DOHH2 (cell line): ENCODE data around the gene PSMB4.

Experiments
- H3F3A ChIP-seq: fragments of 200-600 bp; sonication (generic), shearing (Covaris generic); 2 replicates; pipeline ENCODE4 v1.6.0; 2016; ENCODE audit warnings: antibody characterized with exemption, mild to moderate bottlenecking; ENCODE audit not compliant: control insufficient read depth, insufficient read depth
- H3K27ac ChIP-seq: fragments of 200-600 bp; sonication (generic); 2 replicates; pipeline ENCODE4 v1.5.1; 2014; ENCODE audit warnings: low read depth, mild to moderate bottlenecking, low read length, moderate library complexity
- H3K27me3 ChIP-seq: fragments of 200-600 bp; sonication (generic); 2 replicates; pipeline ENCODE4 v1.6.1; 2014; ENCODE audit warnings: mild to moderate bottlenecking, low read length, mixed read lengths; ENCODE audit not compliant: control insufficient read depth
- H3K36me3 ChIP-seq: fragments of 200-600 bp; sonication (generic); 2 replicates; pipeline ENCODE4 v1.6.1; 2014; ENCODE audit warnings: mild to moderate bottlenecking, low read length, moderate library complexity, mixed read lengths; ENCODE audit not compliant: control insufficient read depth
- H3K4me1 ChIP-seq: fragments of 200-600 bp; sonication (generic); 2 replicates; pipeline ENCODE4 v1.6.1; 2014; ENCODE audit warnings: mild to moderate bottlenecking, low read length, mixed read lengths; ENCODE audit not compliant: control insufficient read depth
- H3K4me2 ChIP-seq: fragments of 200-600 bp; sonication (generic); 2 replicates; pipeline ENCODE4 v1.6.0; 2014; ENCODE audit warnings: mild to moderate bottlenecking, low read length, moderate library complexity
- H3K4me3 ChIP-seq: fragments of 200-600 bp; sonication (generic); 2 replicates; pipeline ENCODE4 v1.5.1; 2014; ENCODE audit warnings: mild to moderate bottlenecking, low read length, mixed read lengths
- H3K79me2 ChIP-seq: fragments of 200-600 bp; sonication (generic); 2 replicates; pipeline ENCODE4 v1.6.1; 2014; ENCODE audit warnings: mild to moderate bottlenecking, low read length, mixed read lengths; ENCODE audit not compliant: control insufficient read depth
- H3K9me2 ChIP-seq: fragments of 200-600 bp; sonication (generic); replicated peaks from 2 replicates; pipeline ENCODE4 v1.6.1; 2014; ENCODE audit warnings: mild to moderate bottlenecking, low read length, mixed read lengths; ENCODE audit not compliant: control insufficient read depth
- H3K9me3 ChIP-seq: fragments of 200-600 bp; sonication (generic); 2 replicates; pipeline ENCODE4 v1.6.1; 2014; ENCODE audit warnings: antibody characterized with exemption, low read length, mixed read lengths; ENCODE audit not compliant: control insufficient read depth, insufficient read depth
- H4K20me1 ChIP-seq: fragments of 200-600 bp; sonication (generic); 2 replicates; pipeline ENCODE4 v1.6.0; 2014; ENCODE audit warnings: low read depth, mild to moderate bottlenecking, antibody characterized with exemption, low read length, moderate library complexity; ENCODE audit not compliant: control insufficient read depth, insufficient read depth
- EZH2phosphoT487 ChIP-seq: fragments of 200-600 bp; sonication (generic); IDR thresholded peaks from 2 replicates; pipeline ENCODE4 v1.6.1; 2017; ENCODE audit warnings: borderline replicate concordance, mild to moderate bottlenecking, antibody characterized with exemption, low read length, moderate library complexity, mixed read lengths
- TF ChIP-seq, protein P1 (sequence below): fragments of 200-600 bp; sonication (generic); IDR thresholded peaks from one replicate; pipeline ENCODE4 v1.5.1; 2014; ENCODE audit warnings: antibody characterized with exemption, mild to moderate bottlenecking, low read depth, low read length; ENCODE audit not compliant: poor library complexity, severe bottlenecking

The PSMB4 gene

DNA sequence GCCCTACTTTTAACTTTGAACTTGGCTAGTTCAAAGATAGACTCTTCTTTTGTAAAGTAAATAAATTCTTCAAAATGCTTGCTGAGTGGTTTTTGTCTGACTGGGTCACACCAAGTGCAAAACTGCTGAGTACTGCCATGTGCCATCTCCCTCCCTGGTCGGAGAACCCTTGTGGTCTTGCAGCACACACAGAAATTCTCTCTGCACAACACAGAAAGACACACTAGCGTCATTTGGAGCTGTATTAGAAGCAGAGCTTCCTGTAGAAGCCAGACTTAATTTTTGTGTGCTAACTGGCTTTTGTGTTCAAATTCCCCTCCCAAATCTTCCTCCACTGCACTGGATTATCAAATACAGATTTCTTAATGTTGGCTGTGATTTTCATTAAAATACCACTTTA lies 2.5 kb downstream of the PSMB4 start:
- no peak for TF ChIP-seq EZH2phosphoT487
- TF ChIP-seq, protein P1, sequence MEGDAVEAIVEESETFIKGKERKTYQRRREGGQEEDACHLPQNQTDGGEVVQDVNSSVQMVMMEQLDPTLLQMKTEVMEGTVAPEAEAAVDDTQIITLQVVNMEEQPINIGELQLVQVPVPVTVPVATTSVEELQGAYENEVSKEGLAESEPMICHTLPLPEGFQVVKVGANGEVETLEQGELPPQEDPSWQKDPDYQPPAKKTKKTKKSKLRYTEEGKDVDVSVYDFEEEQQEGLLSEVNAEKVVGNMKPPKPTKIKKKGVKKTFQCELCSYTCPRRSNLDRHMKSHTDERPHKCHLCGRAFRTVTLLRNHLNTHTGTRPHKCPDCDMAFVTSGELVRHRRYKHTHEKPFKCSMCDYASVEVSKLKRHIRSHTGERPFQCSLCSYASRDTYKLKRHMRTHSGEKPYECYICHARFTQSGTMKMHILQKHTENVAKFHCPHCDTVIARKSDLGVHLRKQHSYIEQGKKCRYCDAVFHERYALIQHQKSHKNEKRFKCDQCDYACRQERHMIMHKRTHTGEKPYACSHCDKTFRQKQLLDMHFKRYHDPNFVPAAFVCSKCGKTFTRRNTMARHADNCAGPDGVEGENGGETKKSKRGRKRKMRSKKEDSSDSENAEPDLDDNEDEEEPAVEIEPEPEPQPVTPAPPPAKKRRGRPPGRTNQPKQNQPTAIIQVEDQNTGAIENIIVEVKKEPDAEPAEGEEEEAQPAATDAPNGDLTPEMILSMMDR: no peak
- Histone ChIP-seq H3K79me2 (peaks cover 36% of the 10 kb centered on the region), H3K4me3 (no peak overlapping the region), H4K20me1 (no peaks in the 10 kb centered on the region), H3K36me3 (peaks cover 72% of the 10 kb centered on the region), H3K27me3 (no peaks in the 10 kb centered on the region), H3K9me3 (no peaks in the 10 kb centered on the region), H3K27ac (no peak overlapping the region), H3K4me2 (no peak overlapping the region), H3K4me1 (peaks cover 22% of the 10 kb centered on the region), H3K9me2 (no peaks in the 10 kb centered on the region), H3F3A (peaks cover 34% of the 10 kb centered on the region)

DNA sequence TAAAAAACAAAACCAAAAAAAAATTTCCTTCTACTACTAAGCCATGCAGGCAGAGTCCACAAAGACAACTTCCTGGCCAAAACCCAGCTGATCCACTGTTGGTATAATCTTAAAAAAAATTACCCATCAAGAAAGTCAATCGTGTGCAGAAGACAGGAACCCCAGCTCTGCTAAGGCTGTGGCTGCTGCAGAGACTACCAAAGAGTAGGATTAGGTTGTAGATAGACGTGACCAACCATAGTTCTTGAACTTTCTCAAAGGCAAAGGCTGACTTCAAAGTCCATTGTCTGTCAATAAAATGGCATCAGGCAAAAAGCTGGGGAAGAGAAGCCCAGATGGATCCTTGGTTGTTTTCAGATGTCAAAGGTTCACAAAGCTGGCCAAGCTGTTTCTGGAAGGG lies 3.4 kb downstream of the PSMB4 start:
- Histone ChIP-seq H3K36me3 (peaks cover 80% of the 10 kb centered on the region), H3K27ac (no peak overlapping the region), H3K27me3 (no peaks in the 10 kb centered on the region), H3K4me2 (no peak overlapping the region), H3K9me3 (no peaks in the 10 kb centered on the region), H3K4me1 (peaks cover 22% of the 10 kb centered on the region), H3K79me2 (peaks cover 36% of the 10 kb centered on the region), H3K9me2 (no peaks in the 10 kb centered on the region), H4K20me1 (no peaks in the 10 kb centered on the region), H3K4me3 (no peak overlapping the region), H3F3A (peaks cover 35% of the 10 kb centered on the region)
- no peak for TF ChIP-seq EZH2phosphoT487
- TF ChIP-seq, protein P1: no peak

DNA sequence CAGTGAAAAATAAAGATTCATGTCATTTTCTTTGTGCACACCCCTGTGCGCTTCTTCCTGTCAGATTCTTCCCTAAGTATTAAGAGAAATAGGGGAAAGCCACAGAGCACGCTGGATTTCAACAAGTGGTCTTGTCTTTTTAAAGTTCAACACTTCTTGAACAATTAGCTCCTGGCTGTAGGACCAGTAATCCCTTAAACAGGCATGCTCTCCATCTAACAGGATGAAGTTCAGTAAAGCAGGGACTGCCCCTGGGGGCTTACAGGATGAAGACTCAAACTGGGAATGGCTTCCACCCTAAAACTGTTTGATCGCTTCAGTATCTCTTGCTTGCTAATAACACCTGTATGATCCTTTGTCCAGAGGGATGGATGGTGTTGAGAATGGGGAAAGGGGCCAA lies 4.2 kb downstream of the PSMB4 start:
- no peak overlapping the region for H3K4me3 ChIP-seq
- no peaks in the 10 kb centered on the region for H3K9me2 ChIP-seq
- no peaks in the 10 kb centered on the region for H3K27me3 ChIP-seq
- TF ChIP-seq EZH2phosphoT487: no peak
- TF ChIP-seq, protein P1: no peak
- peaks cover 20% of the 10 kb centered on the region for H3K4me1 ChIP-seq
- no peaks in the 10 kb centered on the region for H4K20me1 ChIP-seq
- no peaks in the 10 kb centered on the region for H3K9me3 ChIP-seq
- H3F3A ChIP-seq: peaks cover 35% of the 10 kb centered on the region
- H3K4me2 ChIP-seq: no peak overlapping the region
- H3K36me3 ChIP-seq: peaks cover 88% of the 10 kb centered on the region
- H3K27ac ChIP-seq: no peak overlapping the region
- H3K79me2 ChIP-seq: peaks cover 36% of the 10 kb centered on the region
